ENCODE measurements around the gene CASK. TPM values are rescaled to one million over a fixed set of nuclear protein-coding genes. Genes with fewer than 3 reads are reported as not detected.

The CASK gene
- total and polyA plus RNA-seq, 2 of the 13 experiments (the other 11 are each of a cell fraction or from before 2014, with no cell fraction given): 14.5 to 16.0 TPM

DNA sequence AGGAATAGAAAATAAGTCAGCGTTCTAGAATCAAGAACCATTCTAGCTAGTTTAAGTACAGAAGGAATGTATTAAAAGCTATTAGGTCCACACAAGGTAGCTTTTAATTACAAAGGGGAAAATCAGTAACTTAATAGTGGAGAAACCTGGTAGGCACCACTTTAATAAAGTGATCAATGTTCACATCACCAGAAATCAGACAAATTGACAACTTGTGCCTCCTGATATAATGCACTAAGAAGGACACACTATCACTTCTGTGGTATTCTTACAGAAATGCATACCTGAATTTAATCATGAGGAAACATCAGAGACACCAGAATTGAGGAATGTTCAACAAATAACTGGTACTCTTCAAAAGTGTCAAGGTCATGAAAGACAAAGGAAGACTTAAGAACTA lies 421.4 kb downstream of the CASK start (continued):
- TF ChIP-seq RFX3 (CRISPR knock-in tag; IDR thresholded peaks at IDR 0.05): no peak

DNA sequence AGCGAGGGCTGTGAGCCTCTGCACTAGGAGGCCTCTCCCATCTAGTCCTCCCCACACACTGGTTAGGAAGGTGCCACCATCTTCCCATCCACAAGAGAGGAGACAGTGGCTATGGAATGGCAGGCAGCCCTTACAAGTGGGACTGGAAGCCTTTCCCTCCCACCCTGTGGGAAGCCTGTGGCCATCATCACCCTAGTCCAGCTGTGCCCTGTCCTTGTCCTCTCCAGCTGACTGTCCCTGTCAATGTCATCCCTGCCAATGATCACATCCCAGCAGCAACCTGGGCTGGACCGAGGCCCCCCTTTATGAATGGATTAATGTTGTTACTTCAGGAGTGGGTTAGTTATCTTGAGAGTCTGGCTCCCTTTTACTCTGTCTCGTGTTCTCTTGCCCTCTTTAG lies 423.4 kb downstream of the CASK start:
- Histone ChIP-seq H3K9ac (ENCODE audit: insufficient read depth, low read depth, low read length) (no peak overlapping the region), H3K4me3 (replicated peaks in 1 of 3; ENCODE audit: insufficient read depth in 1 of 3, low read depth in 2 of 3, low read length in 3 of 3) (no peak overlapping the region), H3K36me3 (replicated peaks in 1 of 2; ENCODE audit: control insufficient read depth in 1 of 2, insufficient read depth in 2 of 2, low read length in 2 of 2) (no peaks in the 10 kb centered on the region), H3K27me3 (ENCODE audit: control insufficient read depth in 1 of 2, insufficient read depth in 2 of 2, low read length in 2 of 2) (no peaks in the 10 kb centered on the region), H2AFZ (ENCODE audit: low read length) (no peak overlapping the region), H3K9me3 (ENCODE audit: low read length) (no peaks in the 10 kb centered on the region), H3K4me1 (ENCODE audit: insufficient read depth, low read length) (peaks cover 11% of the 10 kb centered on the region), H3K79me2 (ENCODE audit: insufficient read depth, low read length) (no peaks in the 10 kb centered on the region), H3K27ac (ENCODE audit: extremely low read length, insufficient read depth, low read length) (no peak overlapping the region), H4K20me1 (ENCODE audit: insufficient read depth, low read length) (no peaks in the 10 kb centered on the region), H3K4me2 (ENCODE audit: low read depth, low read length) (no peak overlapping the region)
- BruUV-seq (replicated peaks): no TSS peak
- FAIRE-seq: no peak
- intact Hi-C loops (cut with micrococcal nuclease; ENCODE audit: unreplicated experiment) (no loop called here), in situ Hi-C loops (cut with HindIII; ENCODE audit: extremely low pct_ligation_motif_present, low pct_unique_long_range_greater_than_20kb) (no loop called here)
- CTCF ChIA-PET (ENCODE audit: low intra/inter-chr PET ratio, low total read pairs): no interaction called here
- no peak for TF ChIP-seq FOXM1 (CRISPR knock-in tag; IDR thresholded peaks at IDR 0.05)
- peak; percentile 23; the same call in 1 of the 3 replicates for ATAC-seq
- DNase-seq (ENCODE audit: low spot score): no peak
- POLR2A ChIA-PET: no interaction called here
- WGBS (ENCODE audit: low lambda C conversion rate): 33% methylated on average over 2 of the region's 3 CpGs

- in situ Hi-C loops (cut with HindIII; ENCODE audit: extremely low pct_ligation_motif_present, low pct_unique_long_range_greater_than_20kb): no loop called here
- no peak overlapping the region for H2AFZ ChIP-seq (ENCODE audit: low read length)
- CTCF ChIA-PET (ENCODE audit: low intra/inter-chr PET ratio, low total read pairs): no interaction called here
- no peak overlapping the region for H3K27ac ChIP-seq (ENCODE audit: extremely low read length, insufficient read depth, low read length)
- intact Hi-C loops (cut with micrococcal nuclease; ENCODE audit: unreplicated experiment): no loop called here
- no peaks in the 10 kb centered on the region for H4K20me1 ChIP-seq (ENCODE audit: insufficient read depth, low read length)
- H3K79me2 ChIP-seq (ENCODE audit: insufficient read depth, low read length): no peaks in the 10 kb centered on the region
- H3K27me3 ChIP-seq (ENCODE audit: control insufficient read depth in 1 of 2, insufficient read depth in 2 of 2, low read length in 2 of 2): no peaks in the 10 kb centered on the region
- H3K9ac ChIP-seq (ENCODE audit: insufficient read depth, low read depth, low read length): no peak overlapping the region
- H3K36me3 ChIP-seq (replicated peaks in 1 of 2; ENCODE audit: control insufficient read depth in 1 of 2, insufficient read depth in 2 of 2, low read length in 2 of 2): no peaks in the 10 kb centered on the region
- no TSS peak for BruUV-seq (replicated peaks)
- TF ChIP-seq PRDM10 (CRISPR knock-in tag; IDR thresholded peaks at IDR 0.05; ENCODE audit: low read depth) (no peak), ELK4 (CRISPR knock-in tag; IDR thresholded peaks at IDR 0.05; ENCODE audit: borderline replicate concordance) (no peak), ZNF335 (CRISPR knock-in tag; IDR thresholded peaks at IDR 0.05) (no peak), HOXA7 (CRISPR knock-in tag; IDR thresholded peaks at IDR 0.05) (no peak)
- ATAC-seq: peak; percentile 52
- peak overlapping the region; percentile 42; the same call in 1 of the 2 replicates for H3K4me2 ChIP-seq (ENCODE audit: low read depth, low read length)
- DNase-seq (ENCODE audit: low spot score): no peak
- POLR2A ChIA-PET: no interaction called here
- no peak for FAIRE-seq
- peaks cover 11% of the 10 kb centered on the region for H3K4me1 ChIP-seq (ENCODE audit: insufficient read depth, low read length)
- no peaks in the 10 kb centered on the region for H3K9me3 ChIP-seq (ENCODE audit: low read length)
- WGBS (ENCODE audit: low lambda C conversion rate): 6% methylated on average over 3 of the region's 7 CpGs
- no peak overlapping the region for H3K4me3 ChIP-seq (replicated peaks in 1 of 3; ENCODE audit: insufficient read depth in 1 of 3, low read depth in 2 of 3, low read length in 3 of 3)
These were observed 424.2 kb downstream of the CASK start for GRCh38 chrX:41499195-41499594.

Data from HepG2 (cell line).